Stomach smooth muscle (tissue), 2 donors: Measurements from ENCODE around the gene CLEC17A.
"Not testable (repeated sequence)": the region's sequence is repeated elsewhere in the genome, so short reads cannot be mapped to it uniquely, and the experiment has no call there.

Source experiments
- H3K27ac ChIP-seq: one replicate; pipeline ENCODE4 v1.7.0; 2013; ENCODE audit warnings: mild to moderate bottlenecking, low read length, inconsistent platforms
- H3K27me3 ChIP-seq, 2 donors: one replicate each; pipeline ENCODE4 v1.7.0; 2013; ENCODE audit warnings: low read length in 2 of 2; ENCODE audit not compliant: insufficient read depth in 2 of 2, control insufficient read depth in 1 of 2
- H3K36me3 ChIP-seq, 2 donors: one replicate each; pipeline ENCODE4 v1.7.0; 2013; ENCODE audit warnings: low read length in 2 of 2; ENCODE audit not compliant: control insufficient read depth in 2 of 2, insufficient read depth in 2 of 2
- H3K4me1 ChIP-seq: one replicate; pipeline ENCODE4 v1.7.0; 2013; ENCODE audit warnings: low read length; ENCODE audit not compliant: control insufficient read depth, insufficient read depth
- H3K4me3 ChIP-seq, 2 donors: one replicate each; pipeline ENCODE4 v1.7.0; 2013; ENCODE audit warnings: low read length in 2 of 2
- H3K9ac ChIP-seq, 2 donors: one replicate each; pipeline ENCODE4 v1.7.0; 2013; ENCODE audit warnings: low read length in 2 of 2, mild to moderate bottlenecking in 1 of 2
- H3K9me3 ChIP-seq, 2 donors: one replicate each; pipeline ENCODE4 v1.7.0; 2013; ENCODE audit warnings: low read length in 2 of 2; ENCODE audit not compliant: control insufficient read depth in 2 of 2
- donor health status: healthy.
- donor health status: Pancreatic carcinoma.

CLEC17A gene

GRCh38 chr19:14560776-14561108 is 22.1 kb upstream of the CLEC17A start:
- no peak overlapping the region for H3K27ac ChIP-seq
- H3K36me3 ChIP-seq = no peaks in the 10 kb centered on the region
- no peak overlapping the region for H3K4me3 ChIP-seq
- H3K27me3 ChIP-seq = no peaks in the 10 kb centered on the region
- peaks cover 21% of the 10 kb centered on the region for H3K4me1 ChIP-seq
- no peaks in the 10 kb centered on the region for H3K9me3 ChIP-seq
- peak overlapping the region in 1 of 2 donors; percentile 21 for H3K9ac ChIP-seq

GRCh38 chr19:14561249-14561648 is 21.6 kb upstream of the CLEC17A start:
- no peaks in the 10 kb centered on the region for H3K27me3 ChIP-seq
- no peak overlapping the region for H3K4me3 ChIP-seq
- no peaks in the 10 kb centered on the region for H3K9me3 ChIP-seq
- peaks cover 19% of the 10 kb centered on the region for H3K4me1 ChIP-seq
- no peak overlapping the region for H3K27ac ChIP-seq
- no peak overlapping the region for H3K9ac ChIP-seq
- no peaks in the 10 kb centered on the region for H3K36me3 ChIP-seq

GRCh38 chr19:14561847-14562351 is 21.0 kb upstream of the CLEC17A start:
- Histone ChIP-seq H3K36me3 (no peaks in the 10 kb centered on the region), H3K27me3 (no peaks in the 10 kb centered on the region), H3K4me3 (no peak overlapping the region), H3K27ac (no peak overlapping the region), H3K9me3 (no peaks in the 10 kb centered on the region), H3K4me1 (peaks cover 13% of the 10 kb centered on the region), H3K9ac (no peak overlapping the region)

- Histone ChIP-seq H3K27ac (no peak overlapping the region), H3K9me3 (no peaks in the 10 kb centered on the region), H3K4me3 (no peak overlapping the region), H3K27me3 (no peaks in the 10 kb centered on the region), H3K4me1 (peaks cover 13% of the 10 kb centered on the region), H3K36me3 (no peaks in the 10 kb centered on the region), H3K9ac (no peak overlapping the region)
Measured at GRCh38 chr19:14562660-14563589, 20.0 kb upstream of the CLEC17A start.

- Histone ChIP-seq H3K4me3 (no peak overlapping the region), H3K4me1 (peaks cover 13% of the 10 kb centered on the region), H3K9ac (no peak overlapping the region), H3K9me3 (no peaks in the 10 kb centered on the region), H3K27me3 (no peaks in the 10 kb centered on the region), H3K36me3 (peaks cover 0 to 2% of the 10 kb centered on the region in 2 donors), H3K27ac (no peak overlapping the region)
Measured at GRCh38 chr19:14563590-14563926, 19.3 kb upstream of the CLEC17A start.

DNA sequence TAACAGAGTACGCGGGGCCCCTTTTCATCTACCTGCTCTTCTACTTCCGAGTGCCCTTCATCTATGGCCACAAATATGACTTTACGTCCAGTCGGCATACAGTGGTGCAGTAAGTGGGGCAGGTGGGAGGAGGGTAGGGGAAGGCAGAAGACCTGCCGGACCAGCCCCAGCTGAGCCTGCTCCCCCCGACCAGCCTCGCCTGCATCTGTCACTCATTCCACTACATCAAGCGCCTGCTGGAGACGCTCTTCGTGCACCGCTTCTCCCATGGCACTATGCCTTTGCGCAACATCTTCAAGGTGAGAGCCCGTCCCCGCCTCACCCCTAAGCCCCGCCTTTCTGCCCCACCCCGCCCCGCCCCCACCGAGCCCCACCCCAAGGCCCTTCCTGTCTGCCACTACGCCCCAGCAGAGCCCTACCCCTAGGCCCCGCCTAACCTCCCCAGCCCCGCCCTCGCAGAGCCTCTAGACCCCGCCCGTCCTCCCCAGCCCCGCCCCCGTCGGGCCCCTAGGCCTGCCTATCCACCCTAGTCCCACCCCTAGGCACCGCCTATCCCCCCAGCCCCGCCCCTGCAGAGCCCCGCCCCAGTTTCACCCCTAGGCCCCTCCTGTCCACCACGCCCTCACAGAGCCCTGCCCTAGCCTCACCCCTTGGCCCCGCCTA is 18.8 kb upstream of the CLEC17A start:
- Histone ChIP-seq H3K4me1 (peaks cover 13% of the 10 kb centered on the region), H3K4me3 (no peak overlapping the region), H3K9me3 (no peaks in the 10 kb centered on the region), H3K27ac (no peak overlapping the region), H3K9ac (no peak overlapping the region), H3K36me3 (peaks cover 0 to 2% of the 10 kb centered on the region in 2 donors), H3K27me3 (no peaks in the 10 kb centered on the region)

GRCh38 chr19:14564652-14565297 is 18.1 kb upstream of the CLEC17A start:
- not testable (repeated sequence) for H3K36me3 ChIP-seq, H3K9ac ChIP-seq, H3K4me3 ChIP-seq, H3K9me3 ChIP-seq, H3K27ac ChIP-seq, H3K27me3 ChIP-seq
- peaks cover 19% of the 10 kb centered on the region for H3K4me1 ChIP-seq

- Histone ChIP-seq H3K27me3 (no peaks in the 10 kb centered on the region), H3K9ac (no peak overlapping the region), H3K9me3 (no peaks in the 10 kb centered on the region), H3K36me3 (peaks cover 0 to 2% of the 10 kb centered on the region in 2 donors), H3K4me1 (peaks cover 21% of the 10 kb centered on the region), H3K27ac (no peak overlapping the region), H3K4me3 (no peak overlapping the region)
Measured at GRCh38 chr19:14565298-14565679, 17.6 kb upstream of the CLEC17A start.

- peaks cover 0 to 2% of the 10 kb centered on the region in 2 donors for H3K36me3 ChIP-seq
- no peak overlapping the region for H3K9ac ChIP-seq
- H3K27me3 ChIP-seq = no peaks in the 10 kb centered on the region
- H3K4me1 ChIP-seq = peaks cover 24% of the 10 kb centered on the region
- H3K4me3 ChIP-seq = no peak overlapping the region
- H3K9me3 ChIP-seq = no peaks in the 10 kb centered on the region
- H3K27ac ChIP-seq = no peak overlapping the region
Measured at GRCh38 chr19:14565765-14566711, 16.8 kb upstream of the CLEC17A start.

DNA sequence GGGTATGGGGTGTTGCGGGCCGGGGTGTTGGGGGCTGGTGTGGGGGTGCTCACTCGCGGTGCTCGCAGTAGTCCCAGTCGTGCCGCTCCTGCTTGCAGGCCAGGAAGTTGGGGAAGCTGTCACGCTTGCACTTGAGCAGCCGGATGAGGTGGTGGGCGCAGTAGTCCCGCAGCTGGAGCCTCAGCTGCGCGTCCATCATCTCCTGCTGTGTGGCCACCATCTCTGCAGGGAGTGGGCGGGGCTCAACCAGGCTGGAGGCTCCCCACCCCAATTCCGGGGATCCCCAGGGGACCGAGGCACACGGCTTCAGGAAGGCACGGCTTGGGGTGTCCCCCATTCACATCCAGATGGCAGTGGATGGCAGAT is 16.2 kb upstream of the CLEC17A start:
- H3K36me3 ChIP-seq = peaks cover 0 to 2% of the 10 kb centered on the region in 2 donors
- H3K27ac ChIP-seq = no peak overlapping the region
- H3K9ac ChIP-seq = no peak overlapping the region
- no peaks in the 10 kb centered on the region for H3K27me3 ChIP-seq
- H3K9me3 ChIP-seq = no peaks in the 10 kb centered on the region
- no peak overlapping the region for H3K4me3 ChIP-seq
- peaks cover 29% of the 10 kb centered on the region for H3K4me1 ChIP-seq
